NB4 (cell line): ENCODE data around the gene SMIM32.

Source experiments
- MAX ChIP-seq: IDR thresholded peaks from 2 replicates; pipeline ENCODE4 v1.6.1; 2011; ENCODE audit warnings: low read depth, low read length
- POLR2A ChIP-seq: IDR thresholded peaks from 2 replicates; pipeline ENCODE4 v1.6.1; 2011; ENCODE audit warnings: mild to moderate bottlenecking; ENCODE audit not compliant: insufficient read length; ENCODE audit errors: extremely low read depth
- TF ChIP-seq, protein P1 (sequence below): IDR thresholded peaks from one replicate; pipeline ENCODE4 v1.5.1; 2012; ENCODE audit warnings: low read depth, low read length

GRCh38 chr5:136226401-136226800 lies 33.4 kb upstream of the SMIM32 start:
- TF ChIP-seq POLR2A (no peak), MAX (no peak)
- TF ChIP-seq, protein P1, sequence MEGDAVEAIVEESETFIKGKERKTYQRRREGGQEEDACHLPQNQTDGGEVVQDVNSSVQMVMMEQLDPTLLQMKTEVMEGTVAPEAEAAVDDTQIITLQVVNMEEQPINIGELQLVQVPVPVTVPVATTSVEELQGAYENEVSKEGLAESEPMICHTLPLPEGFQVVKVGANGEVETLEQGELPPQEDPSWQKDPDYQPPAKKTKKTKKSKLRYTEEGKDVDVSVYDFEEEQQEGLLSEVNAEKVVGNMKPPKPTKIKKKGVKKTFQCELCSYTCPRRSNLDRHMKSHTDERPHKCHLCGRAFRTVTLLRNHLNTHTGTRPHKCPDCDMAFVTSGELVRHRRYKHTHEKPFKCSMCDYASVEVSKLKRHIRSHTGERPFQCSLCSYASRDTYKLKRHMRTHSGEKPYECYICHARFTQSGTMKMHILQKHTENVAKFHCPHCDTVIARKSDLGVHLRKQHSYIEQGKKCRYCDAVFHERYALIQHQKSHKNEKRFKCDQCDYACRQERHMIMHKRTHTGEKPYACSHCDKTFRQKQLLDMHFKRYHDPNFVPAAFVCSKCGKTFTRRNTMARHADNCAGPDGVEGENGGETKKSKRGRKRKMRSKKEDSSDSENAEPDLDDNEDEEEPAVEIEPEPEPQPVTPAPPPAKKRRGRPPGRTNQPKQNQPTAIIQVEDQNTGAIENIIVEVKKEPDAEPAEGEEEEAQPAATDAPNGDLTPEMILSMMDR = no peak
